Endothelial cell of umbilical vein (primary cell): Measurements from ENCODE around the gene CHCHD3.

Experiments used
- CTCF ChIP-seq, 2 donors: IDR thresholded peaks; 1 replicate in 1 of 2; 2 replicates in 1 of 2; pipeline ENCODE4 v1.5.1; 2011; ENCODE audit warnings: low read length in 2 of 2, mild to moderate bottlenecking in 2 of 2, moderate library complexity in 2 of 2, control low read depth in 1 of 2, inconsistent platforms in 1 of 2, low read depth in 1 of 2; ENCODE audit not compliant: insufficient read depth in 1 of 2; ENCODE audit errors: extremely low read depth in 1 of 2
- EZH2 ChIP-seq: IDR thresholded peaks from 2 replicates; pipeline ENCODE4 v1.6.1; 2012; ENCODE audit warnings: borderline replicate concordance, low read depth, mild to moderate bottlenecking, moderate library complexity, low read length, inconsistent platforms; ENCODE audit not compliant: severe bottlenecking
- JUN ChIP-seq: IDR thresholded peaks from 2 replicates; pipeline ENCODE4 v1.6.1; 2011; ENCODE audit warnings: borderline replicate concordance, low read depth; ENCODE audit not compliant: insufficient read length, insufficient read depth
- MAX ChIP-seq: IDR thresholded peaks from 2 replicates; pipeline ENCODE4 v1.6.1; 2011; ENCODE audit not compliant: insufficient read depth, insufficient read length
- MYC ChIP-seq: IDR thresholded peaks from one replicate; pipeline ENCODE4 v1.6.1; 2011; ENCODE audit warnings: mild to moderate bottlenecking, low read depth, low read length
- POLR2A ChIP-seq: IDR thresholded peaks from 2 replicates; pipeline ENCODE4 v1.6.1; 2012; ENCODE audit warnings: low read depth, mild to moderate bottlenecking, control low read depth, low read length
- POLR2AphosphoS5 ChIP-seq: IDR thresholded peaks from 2 replicates; pipeline ENCODE4 v1.6.1; 2012; ENCODE audit warnings: low read depth, mild to moderate bottlenecking, control low read depth, low read length, moderate library complexity; ENCODE audit not compliant: insufficient read depth

GRCh38 chr7:132996581-132997242 is 85.2 kb downstream of the CHCHD3 start:
- TF ChIP-seq JUN = no peak
- no peak for TF ChIP-seq CTCF (IDR thresholded peaks at IDR 0.05; ENCODE audit: extremely low read depth in 1 of 2, insufficient read depth in 1 of 2, low read depth in 1 of 2, low read length in 2 of 2)
- TF ChIP-seq EZH2 = no peak
- no peak for TF ChIP-seq MAX
- no peak for TF ChIP-seq POLR2AphosphoS5
- TF ChIP-seq POLR2A = no peak
- TF ChIP-seq MYC = no peak
